NCI-H82 (cell line): Measurements from ENCODE around the gene KLF7.
A peak's percentile ranks its signal among the peaks of the same experiment; 100 is the strongest.

ENCODE experiments used
- DNase-seq: peaks from one replicate; lab custom pipeline; 2025; lab: John Stamatoyannopoulos, UW

The KLF7 gene

DNA sequence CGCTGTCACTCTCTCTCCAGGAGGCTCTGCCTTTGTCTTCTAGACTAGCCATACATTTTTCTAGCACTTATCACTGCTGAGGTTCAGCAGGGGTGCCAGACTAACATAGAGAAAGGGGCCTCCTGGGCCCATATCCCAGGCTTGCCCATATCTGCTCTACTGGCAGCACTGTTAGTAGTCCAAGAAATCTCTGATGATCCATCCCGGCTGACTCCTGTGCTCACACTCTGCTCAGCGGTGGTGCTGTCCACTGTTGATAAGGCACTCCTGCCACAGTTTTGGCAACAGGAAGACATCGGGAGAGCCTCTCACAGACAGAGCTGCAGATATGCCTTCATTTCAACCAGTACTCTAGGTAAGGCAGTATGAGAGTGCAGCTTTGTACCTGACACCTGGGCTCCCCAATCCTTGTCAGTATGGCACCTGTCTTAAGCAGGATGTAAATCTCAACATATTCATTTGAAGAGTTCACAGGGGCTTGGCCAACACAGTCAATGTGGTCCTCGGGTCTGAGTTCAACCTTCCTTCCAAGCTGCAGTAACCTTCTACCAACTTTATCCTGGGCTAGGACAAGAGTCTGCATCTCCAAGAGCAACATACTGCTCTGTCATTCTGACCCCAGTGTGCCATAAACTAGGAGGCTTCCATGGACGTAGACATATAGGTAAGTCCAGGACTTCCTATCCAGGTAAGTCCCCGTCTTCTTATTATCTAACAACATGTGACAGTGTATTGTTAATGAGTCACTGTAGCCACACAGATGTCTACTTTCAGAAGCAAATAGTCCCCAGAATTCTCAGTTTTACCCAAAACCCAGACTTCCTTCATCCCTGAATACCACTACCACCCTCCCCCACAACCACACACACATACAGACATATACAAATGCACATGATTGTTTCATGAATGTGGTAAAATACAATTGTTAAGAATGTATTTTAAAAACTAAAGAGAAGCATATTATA is 16.2 kb downstream of the KLF7 start:
- DNase-seq, result no peak

DNA sequence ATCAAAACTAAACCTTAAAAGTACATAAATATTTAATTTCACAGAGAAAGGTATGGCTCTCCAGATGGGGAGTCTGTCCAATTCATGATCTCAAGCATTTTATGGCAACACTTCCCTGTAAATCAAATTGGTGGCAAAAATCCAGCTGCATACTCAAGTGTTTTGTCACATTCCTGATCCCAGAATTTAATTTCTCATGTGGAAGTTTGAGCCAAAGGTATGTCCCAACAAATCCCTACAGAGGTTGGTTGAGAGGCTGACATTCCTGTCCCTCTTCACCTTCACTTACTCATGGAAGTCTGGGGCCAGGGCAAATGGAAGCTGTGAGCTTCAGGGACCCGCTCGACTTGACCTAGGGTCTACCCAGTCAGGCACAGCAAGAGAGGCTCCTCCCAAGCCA is 17.7 kb downstream of the KLF7 start:
- DNase-seq, result no peak

DNA sequence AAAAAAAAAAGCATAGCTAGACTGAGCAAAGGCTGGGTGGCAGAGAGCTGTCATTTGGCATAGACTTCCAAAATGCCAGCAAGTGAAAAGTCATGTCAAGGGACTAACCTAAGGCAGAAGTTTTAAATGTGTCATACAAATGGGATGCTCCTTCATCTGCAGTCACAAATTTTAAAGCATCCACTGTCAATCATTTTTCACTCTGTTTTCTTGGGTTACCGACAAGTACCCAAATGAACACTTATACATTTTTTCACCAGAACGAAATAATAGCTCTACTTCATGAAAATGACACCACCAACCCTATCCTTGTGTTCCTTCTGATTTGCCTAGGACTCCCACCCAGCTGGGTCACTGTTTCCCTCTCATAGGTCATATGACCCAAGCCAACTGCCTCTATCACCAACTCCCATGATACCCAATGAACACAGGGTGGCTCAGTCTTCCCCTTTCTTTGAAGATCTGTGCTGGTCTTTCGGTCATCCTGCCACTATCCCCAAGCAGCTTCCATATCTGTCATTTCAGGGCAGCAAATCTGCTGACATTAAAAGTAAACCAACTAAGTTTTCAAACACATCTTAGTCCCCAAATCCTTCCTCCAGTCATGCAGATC is 21.5 kb downstream of the KLF7 start:
- DNase-seq, result no peak

DNA sequence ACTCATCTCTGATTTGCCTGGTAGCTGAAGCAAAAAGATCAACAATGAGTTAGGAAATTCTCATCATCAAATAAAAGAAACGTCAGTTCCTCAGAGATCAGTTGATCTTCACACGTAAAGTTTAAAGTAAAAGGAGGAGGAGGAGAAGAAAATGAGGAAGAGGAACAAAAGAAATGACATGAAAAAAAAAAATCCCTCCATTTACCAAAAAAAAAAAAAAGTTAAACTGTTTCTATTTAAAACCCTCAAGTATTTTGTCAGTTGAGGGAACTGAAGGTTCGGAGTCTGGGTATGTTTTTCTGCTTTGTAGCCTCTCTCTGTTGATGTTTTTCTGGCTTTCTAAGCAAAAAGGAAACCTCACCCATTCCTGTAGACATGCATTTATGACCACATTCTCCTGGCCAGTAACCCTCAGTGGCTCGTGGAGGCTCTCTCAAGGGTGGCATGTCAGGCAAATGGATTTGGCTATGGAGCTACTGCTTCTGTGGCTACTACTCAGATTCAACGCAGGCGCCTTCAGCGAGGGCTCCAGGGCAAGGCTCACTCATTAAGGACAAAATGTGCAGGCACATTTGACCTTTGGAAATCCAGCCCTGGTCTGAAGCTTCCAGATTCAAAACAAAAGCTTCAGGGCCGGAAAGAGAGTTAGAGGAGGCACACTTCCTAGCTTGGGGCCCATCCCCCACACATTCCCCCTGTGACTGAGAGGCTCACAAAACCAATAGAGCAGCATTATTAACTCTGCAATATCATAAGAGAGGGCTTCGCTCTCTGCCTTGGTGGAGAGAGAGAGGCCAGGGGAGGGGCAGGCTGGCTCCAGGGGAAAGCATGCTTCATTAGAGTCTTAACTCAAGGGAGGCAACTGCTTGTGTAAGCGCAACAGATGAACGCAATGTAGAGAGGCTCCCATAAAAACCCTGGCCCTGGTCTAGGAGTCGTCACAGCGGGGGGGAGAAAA is 22.3 kb downstream of the KLF7 start:
- peak; percentile 31 for DNase-seq

DNA sequence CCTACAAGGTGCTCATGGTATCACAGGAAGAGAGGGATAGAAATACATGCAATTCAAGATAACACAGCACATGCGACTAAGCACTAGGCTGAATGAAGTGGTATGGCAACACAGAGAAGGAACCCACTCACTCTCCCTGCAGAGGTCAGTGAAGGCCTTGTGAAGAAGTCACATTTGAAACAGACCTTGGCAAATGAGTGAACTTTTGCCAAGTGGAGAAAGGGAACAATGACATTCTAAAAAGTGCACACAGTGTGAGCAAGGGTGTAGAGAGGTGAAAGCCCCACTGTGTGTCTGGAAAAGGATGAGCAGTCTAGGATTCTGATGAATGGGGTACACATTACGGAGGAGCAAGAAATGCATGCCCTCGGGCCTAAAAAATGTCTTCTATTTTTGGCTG is 23.3 kb downstream of the KLF7 start:
- DNase-seq, result no peak

DNA sequence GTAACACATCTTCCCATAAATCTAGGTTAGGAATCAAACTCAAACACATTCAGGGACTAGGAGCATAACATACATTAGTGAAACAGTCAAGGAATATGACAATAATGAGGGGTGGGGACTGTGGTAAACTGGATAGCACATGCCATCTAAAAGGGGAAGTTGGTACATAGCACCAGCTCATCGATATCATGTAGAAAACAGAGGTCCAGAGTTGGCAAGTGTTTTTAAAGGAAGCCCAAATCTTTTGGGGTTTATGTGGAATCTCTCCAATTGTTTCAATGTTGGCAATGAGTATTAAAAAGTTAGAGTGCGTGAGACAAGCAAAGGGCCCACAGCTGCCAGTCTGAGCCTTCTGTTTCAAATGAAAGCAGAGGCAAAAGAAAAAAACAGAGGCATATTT is 24.4 kb downstream of the KLF7 start:
- DNase-seq, result no peak

DNA sequence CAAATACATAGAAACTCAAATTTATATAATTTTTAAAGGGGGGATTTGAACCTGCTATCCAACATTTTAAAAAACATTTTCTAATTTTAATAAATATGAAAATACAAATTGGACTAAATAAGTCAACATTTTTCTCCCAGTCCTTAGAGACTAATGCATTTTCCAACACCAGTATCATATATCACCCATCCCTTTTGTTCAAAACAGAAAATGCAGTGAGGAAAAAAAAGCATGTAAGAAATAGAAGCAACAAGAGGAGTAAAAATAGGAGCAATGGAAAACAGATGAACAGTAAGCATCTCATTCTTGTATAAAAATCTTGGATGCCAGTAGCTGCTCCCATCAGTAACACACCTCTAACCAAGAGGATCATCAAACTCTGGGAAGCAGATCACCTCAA is 25.5 kb downstream of the KLF7 start:
- no peak for DNase-seq

DNA sequence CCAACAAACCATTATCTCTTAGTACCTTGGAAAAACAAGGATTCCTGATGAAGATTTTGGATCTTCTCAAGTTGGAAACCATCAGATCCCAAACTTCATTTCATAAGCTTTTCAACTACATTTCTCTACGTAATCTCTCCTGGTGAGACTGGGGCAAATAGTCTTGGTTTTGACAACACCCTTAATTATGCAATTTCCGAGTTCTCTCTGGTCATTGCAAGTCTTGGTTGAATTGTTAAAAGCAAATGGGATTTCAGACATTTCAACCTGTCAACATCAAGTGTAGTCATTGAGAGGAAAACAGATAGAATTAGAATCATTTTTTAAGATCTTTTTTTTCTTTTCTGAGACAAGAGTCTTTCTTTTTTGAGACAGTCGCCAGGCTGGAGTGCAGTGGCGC is 26.2 kb downstream of the KLF7 start:
- no peak for DNase-seq

DNA sequence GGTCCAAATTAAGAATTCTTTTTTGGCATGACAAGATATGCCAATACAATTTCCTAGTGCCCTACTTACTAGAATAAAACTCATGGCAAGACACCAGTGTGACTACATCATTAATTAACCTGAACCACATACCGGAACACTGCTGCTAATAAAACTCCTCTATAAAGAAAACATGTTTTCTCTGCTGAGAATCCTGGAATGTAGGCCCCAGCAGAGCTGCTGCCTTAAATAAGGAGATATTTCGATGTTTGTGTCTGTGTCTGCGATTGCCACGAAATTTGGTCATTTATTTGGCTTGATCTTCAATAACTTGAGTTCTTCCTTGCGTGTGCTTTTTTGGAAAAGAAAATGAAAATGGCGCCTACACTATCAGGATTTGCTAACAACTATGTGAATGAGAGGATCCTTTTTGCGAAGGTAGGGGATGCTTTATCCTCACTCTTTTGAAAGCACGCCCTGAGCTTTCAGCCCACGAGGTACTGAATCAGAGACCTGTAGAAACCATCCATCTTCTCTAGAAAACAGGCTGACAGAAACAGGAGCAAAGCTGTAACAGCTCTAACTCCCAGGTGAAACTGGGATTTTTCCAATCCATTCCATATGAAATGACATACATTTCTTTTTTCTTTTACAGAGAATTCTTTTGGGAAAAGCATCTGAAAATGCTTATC is 27.0 kb downstream of the KLF7 start:
- no peak for DNase-seq

DNA sequence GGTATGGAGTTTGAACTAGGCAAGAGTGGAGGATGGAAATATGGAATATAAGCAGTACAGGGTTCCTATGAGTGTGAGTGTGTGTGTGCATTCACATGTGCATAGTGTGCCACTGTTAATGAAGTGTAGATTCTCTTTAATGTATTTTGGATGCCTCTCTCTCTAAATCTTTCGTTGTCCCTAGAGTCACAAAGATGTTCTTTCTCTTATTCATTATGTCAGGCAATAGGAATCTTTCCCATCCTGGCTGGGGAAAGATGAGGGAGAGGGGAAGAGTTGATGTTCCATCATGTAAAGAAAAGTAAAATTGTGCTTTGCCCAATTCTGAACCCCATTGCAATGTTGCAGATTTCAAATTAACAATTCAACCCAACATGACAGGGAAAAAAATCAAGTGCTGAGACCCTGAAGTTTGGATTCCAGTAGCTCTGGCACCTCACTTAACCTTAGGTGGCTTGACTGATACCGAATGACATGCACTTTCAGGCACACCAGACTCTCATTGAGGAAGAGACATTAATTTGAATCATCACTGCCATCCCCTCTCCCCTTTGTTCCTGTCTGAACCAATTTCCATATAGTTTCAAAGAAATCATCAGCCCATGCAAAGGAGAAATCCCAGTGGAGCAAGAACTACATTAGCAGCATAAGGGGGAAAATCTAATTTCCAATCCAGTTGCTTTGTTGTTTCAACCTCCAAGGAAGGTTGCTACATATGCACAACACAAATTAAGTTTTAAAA is 28.0 kb downstream of the KLF7 start:
- DNase-seq, result no peak

DNA sequence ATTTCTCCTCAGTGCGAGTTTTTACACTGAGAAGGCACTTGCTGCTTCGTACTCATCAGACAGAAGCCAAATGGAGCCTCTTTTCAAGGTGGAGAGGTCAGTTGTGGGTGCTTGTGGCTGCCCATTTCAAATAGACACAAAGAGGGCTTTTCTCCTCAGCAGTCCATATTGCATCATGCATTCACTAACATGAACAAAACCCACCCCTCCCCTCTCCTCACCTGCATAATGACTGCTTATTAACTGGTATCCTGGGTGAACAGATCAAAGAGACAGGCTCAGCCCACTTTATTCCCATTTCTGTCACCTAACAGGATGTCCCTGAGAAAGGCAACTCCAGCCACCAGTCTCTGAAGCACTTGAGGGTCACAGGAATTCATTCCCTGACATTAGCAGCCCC is 28.9 kb downstream of the KLF7 start:
- no peak for DNase-seq

DNA sequence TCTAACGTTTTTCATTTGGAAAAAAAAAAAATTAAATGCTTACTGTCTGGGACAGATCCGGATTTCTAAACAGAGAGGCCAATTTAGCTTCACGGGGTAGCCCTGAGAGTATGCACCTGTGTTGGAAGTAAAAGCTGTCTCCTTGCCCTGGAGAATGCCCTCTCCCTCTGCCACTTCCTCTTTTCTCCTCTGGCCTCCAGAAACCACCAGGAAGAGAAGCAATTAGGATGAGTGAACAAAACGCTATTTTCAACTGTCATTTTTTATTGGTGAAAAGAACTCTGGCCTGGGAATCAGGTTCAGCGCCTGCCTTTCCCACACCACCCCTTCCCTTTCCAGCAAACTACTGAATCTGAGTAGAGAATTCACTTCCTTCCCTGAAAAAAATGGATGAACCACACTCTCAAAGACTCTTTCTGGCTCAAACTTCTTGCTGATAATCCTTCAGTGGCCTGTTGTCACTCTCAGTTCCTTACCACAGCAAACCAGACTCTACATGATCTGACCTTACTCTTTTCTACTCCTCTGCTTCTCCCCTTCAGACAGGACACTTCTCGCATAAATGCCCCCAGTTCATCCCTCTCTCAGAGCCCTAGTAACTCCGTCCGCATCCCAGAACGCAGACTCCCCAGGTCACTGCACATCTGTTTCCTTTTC is 29.8 kb downstream of the KLF7 start:
- DNase-seq, result peak; percentile 54

DNA sequence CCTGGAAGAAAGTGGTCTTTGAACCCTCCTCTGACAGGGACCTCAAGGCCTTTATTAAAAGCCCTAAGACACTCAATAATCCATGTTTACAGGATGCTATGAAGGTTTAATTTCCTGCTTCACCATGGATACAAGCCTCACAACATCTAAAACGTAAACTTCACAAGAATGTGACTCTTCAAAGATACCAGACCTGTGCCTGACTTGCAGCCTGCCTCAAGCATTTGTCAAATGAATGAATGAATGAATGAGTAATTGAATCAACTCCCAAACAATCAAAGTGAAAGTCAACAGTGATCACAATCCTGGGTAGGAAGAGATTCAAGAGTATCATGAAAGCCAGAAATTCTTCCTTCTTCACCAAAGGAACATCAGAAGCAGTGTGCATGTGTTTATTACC is 30.4 kb downstream of the KLF7 start:
- no peak for DNase-seq

DNA sequence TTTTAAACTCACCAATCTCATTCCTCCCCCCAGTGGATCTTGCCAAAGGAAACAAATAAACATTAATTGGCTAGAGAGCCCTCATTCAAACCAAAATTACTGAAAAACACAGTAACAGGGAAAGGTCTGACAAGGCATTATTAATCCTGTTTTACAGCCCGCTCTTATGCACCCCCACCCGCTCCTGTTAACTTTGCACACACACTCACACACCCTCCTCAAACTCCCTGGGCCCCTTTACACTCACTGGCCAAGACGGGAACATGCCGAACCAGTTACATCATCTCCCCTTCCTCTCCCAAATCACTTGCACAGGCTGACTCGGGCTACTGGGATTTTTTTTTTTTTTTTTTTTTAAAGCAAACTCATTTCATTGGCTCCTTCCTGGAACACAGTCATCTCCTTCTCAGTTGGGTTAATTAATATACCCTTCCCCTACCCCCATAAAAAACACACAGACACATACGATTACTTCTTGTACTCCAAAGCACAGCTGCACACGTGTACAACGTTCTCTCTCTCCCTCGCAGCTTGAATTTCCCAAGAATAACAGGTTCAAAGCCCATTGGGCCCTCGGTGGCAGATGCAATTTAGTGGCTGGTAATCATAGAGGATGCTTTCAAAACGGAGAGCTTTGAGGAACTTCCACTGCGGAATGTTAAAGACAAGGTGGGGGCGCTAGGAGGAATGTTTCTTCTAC is 31.8 kb downstream of the KLF7 start:
- DNase-seq, result peak; percentile 92

DNA sequence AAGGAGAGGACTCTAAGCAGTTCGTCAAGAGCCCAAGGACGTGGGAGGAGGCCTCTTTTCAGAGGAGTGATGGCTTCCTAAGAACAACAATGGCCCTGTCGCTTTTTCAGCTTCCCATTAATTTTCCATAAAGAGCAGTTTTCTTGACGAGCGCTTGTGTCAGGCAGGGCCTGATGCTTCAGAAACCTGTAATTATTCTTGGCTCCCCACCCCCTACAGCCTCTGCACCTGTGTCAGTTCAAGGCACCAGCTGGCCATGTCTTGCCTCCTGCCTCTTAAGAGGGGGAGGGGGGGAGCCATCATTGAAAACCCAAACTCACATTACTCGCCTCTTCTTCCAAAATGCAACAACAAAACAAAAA is 32.3 kb downstream of the KLF7 start:
- peak; percentile 96 for DNase-seq

DNA sequence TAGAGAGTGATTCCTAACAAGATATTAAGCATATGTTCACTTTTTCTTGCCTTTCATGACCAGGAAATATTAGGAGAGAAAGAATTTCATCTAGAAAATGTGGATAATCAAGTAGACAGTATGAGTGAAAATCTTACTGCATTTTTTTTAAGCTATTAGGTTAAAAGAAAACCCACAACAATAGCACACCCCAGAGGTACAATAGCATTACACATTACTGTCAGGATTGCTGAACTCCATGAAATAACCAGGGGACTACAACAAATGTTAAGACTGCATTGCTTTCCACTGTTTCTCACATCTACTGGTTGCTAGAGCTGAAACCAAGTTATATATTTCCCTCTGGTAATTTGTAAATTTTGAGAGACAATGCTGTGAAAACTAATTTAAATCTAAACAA is 33.7 kb downstream of the KLF7 start:
- no peak for DNase-seq

DNA sequence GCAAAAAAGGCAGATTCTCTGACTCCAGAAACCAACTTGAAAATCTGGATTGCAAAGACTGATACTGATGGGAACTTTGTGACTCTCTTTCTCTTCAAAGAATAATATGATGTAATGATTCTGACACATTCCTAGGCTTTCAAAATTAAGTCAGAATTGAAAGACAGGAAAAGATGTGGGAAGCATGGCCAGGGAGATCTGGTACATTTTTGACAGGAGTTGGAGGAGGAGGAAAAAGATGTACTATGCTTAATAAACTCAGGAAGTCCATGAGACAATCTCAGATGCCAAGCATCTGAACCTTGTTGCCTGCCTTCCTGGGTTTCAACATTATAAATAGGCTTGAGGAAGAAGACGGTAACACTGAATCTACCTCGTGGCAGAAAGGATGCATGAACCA is 34.2 kb downstream of the KLF7 start:
- DNase-seq, result no peak

DNA sequence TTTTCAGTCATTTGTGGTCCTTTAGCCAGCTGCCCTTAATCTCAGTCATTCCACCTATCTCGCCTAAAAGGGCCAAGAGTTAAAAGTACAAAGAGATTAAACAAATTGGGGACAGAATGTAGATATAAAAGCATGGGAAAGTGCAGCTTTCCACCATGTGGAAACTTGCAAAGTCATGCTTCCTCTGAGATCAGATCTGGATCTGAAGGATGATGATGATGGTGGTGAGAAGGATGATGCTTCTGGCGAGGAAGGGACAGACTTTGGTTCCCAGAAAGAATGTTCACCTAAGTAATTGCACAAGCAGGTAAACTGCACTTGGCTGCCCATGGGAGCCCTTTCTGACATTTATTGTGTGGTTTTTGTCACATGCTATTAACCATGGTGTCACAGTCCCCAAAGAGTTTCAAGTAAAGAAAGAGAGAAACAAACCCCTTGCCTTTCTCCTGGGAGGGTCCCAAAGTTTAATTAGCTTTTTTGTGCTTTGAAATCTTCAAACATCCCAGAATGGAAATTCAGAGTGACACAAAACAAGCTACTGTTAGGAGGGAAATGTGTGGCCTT is 34.7 kb downstream of the KLF7 start:
- DNase-seq, result no peak

DNA sequence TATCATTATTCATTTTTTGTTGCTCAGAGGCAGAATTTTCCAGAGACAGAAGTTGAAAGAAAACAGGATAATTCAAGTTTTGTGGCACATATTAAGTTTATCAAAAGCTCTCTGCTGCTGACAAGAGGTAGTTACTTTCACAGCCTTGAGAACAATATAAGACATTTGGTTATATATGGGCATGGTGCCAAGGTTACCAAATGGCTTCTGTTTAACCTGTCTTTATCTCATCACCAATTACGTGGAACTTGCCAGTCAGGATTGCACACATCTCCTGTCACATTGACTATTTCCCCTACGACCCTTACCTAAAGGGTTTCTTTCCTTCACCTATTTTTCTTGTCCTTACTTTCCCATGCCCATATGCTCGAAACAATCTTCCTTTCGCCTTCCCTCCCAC is 35.9 kb downstream of the KLF7 start:
- peak; percentile 50 for DNase-seq

DNA sequence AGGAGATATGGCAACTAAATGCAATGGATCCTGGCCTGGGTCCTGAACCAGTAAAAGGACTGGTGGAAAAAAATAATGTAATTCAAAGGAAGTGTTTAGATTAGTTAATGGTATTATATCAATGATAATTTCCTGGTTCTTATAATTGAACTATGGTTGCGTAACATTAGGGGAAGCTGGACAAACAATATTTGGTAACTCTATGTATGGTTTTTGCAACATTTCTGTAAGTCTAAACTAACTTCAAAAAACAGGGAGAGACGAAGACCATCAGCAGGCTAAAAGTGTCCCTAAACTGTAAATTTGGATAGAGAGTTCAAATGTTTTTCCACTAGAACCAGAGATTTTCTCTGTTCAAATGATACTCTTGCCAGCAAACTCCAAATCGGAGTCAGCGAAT is 36.9 kb downstream of the KLF7 start:
- DNase-seq, result no peak
